BLaER1 treated with 17β-estradiol and CSF1 and Interleukin-3, amounts not matched to agents 10 nM and 100 nM (cell line): ENCODE data around the gene KATNB1.
"Not testable (repeated sequence)": the region's sequence is repeated elsewhere in the genome, so short reads cannot be mapped to it uniquely, and the experiment has no call there.

Experiments
- H3K27ac ChIP-seq, 11 experiments: shearing (Covaris generic); formaldehyde crosslinking; 2 replicates each; pipeline ENCODE4 v1.8.1; 2022
- H3K27me3 ChIP-seq, 11 experiments: shearing (Covaris generic); formaldehyde crosslinking; 2 replicates each; pipeline ENCODE4 v1.8.1; 2022
- H3K36me3 ChIP-seq, 11 experiments: shearing (Covaris generic); formaldehyde crosslinking; 2 replicates each; pipeline ENCODE4 v1.8.1; 2022
- H3K4me1 ChIP-seq, 10 experiments: shearing (Covaris generic); formaldehyde crosslinking; 2 replicates each; pipeline ENCODE4 v1.8.1; 2022
- H3K4me2 ChIP-seq, 11 experiments: shearing (Covaris generic); formaldehyde crosslinking; 2 replicates each; pipeline ENCODE4 v1.8.1; 2022
- H3K4me3 ChIP-seq, 10 experiments: shearing (Covaris generic); formaldehyde crosslinking; 2 replicates each; pipeline ENCODE4 v1.8.1; 2022
- H3K9ac ChIP-seq, 11 experiments: shearing (Covaris generic); formaldehyde crosslinking; 2 replicates each; pipeline ENCODE4 v1.8.1; 2022
- H3K9me3 ChIP-seq, 11 experiments: shearing (Covaris generic); formaldehyde crosslinking; replicated peaks in 1 of 11; 2 replicates each; pipeline ENCODE4 v1.8.1; 2022
- H4K20me1 ChIP-seq, 11 experiments: shearing (Covaris generic); formaldehyde crosslinking; 2 replicates each; pipeline ENCODE4 v1.8.1; 2022
- Cebpa-rat ChIP-seq, 11 experiments: shearing (Covaris generic); IDR thresholded peaks; 2 replicates each; pipeline ENCODE4 v1.8.1; 2022

Gene KATNB1

DNA sequence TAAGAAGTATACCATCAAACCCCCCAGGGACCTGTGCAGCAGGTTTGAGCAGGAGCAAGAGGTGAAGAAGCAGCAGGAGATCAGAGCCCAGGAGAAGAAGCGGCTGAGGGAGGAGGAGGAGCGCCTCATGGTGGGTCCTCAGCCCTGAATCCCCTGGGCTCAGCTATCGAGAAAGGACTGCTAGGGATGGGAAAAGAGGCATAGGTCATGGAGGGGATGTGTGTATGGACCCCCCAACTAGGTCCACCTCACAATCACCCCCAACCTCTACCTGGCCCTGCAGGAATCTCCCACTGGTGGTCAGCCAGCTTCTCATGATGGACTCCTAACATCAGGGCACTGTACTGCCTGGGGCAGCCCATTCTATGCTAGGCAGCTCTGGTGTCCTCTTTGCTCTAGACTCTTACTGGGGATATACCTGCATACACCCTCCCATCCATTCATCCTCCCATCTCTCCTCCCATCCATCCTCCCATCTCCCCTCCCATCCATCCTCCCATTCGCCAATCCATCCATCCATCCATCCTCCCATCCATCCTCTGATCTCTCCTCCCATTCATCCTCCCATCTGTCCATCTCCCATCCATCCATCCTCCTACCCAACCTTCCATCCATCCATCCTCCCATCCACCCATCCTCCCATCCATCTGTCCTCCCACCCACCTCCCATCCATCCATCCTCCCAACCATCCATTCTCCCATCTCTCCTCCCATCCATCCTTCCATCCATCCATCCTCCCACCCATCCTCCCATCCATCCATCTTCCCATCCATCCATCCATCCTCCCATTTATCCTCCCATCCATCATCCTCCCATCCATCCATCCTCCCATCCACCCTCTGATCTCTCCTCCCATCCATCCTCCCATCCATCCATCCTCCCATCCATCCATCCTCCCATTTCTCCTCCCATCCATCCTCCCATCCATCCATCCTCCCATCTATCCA is 30.4 kb upstream of the KATNB1 start:
- TF ChIP-seq Cebpa-rat (IDR thresholded peaks at IDR 0.05), result no peak
- no peak overlapping the region for H3K9ac ChIP-seq
- no peak overlapping the region for H3K27ac ChIP-seq
- H3K27me3 ChIP-seq, result no peaks in the 10 kb centered on the region
- H4K20me1 ChIP-seq, result no peaks in the 10 kb centered on the region
- no peak overlapping the region for H3K4me3 ChIP-seq
- H3K9me3 ChIP-seq, result 0 out of 22 replicates have a peak, but pooled peaks cover 0 to 7% (median 0%) of the 10 kb centered on the region in 11 experiments
- H3K4me1 ChIP-seq, result peaks cover 0 to 29% (median 5%) of the 10 kb centered on the region in 10 experiments; a peak in 8 of 20 replicates
- no peaks in the 10 kb centered on the region for H3K36me3 ChIP-seq
- no peak overlapping the region for H3K4me2 ChIP-seq

- Histone ChIP-seq H3K27me3 (no peaks in the 10 kb centered on the region), H3K4me2 (no peak overlapping the region), H3K4me3 (no peak overlapping the region), H3K27ac (no peak overlapping the region), H3K9me3 (0 out of 22 replicates have a peak, but pooled peaks cover 0 to 7% (median 0%) of the 10 kb centered on the region in 11 experiments), H3K4me1 (peaks cover 0 to 21% (median 3%) of the 10 kb centered on the region in 10 experiments; a peak in 6 of 20 replicates), H4K20me1 (no peaks in the 10 kb centered on the region), H3K36me3 (no peaks in the 10 kb centered on the region), H3K9ac (no peak overlapping the region)
- no peak for TF ChIP-seq Cebpa-rat (IDR thresholded peaks at IDR 0.05)
These were observed 28.9 kb upstream of the KATNB1 start for GRCh38 chr16:57706717-57707116.

- Histone ChIP-seq H3K4me2 (no peak overlapping the region), H4K20me1 (no peaks in the 10 kb centered on the region), H3K4me3 (no peak overlapping the region), H3K9me3 (0 out of 22 replicates have a peak, but pooled peaks cover 0 to 7% (median 0%) of the 10 kb centered on the region in 11 experiments), H3K27me3 (no peaks in the 10 kb centered on the region), H3K4me1 (peaks cover 0 to 21% (median 2%) of the 10 kb centered on the region in 10 experiments; a peak in 4 of 20 replicates), H3K9ac (no peak overlapping the region), H3K27ac (no peak overlapping the region), H3K36me3 (no peaks in the 10 kb centered on the region)
- no peak for TF ChIP-seq Cebpa-rat (IDR thresholded peaks at IDR 0.05)
These were observed 28.2 kb upstream of the KATNB1 start for GRCh38 chr16:57707331-57707730.

- H3K4me1 ChIP-seq, result peaks cover 0 to 21% (median 2%) of the 10 kb centered on the region in 10 experiments; a peak in 4 of 20 replicates
- H4K20me1 ChIP-seq, result no peaks in the 10 kb centered on the region
These were observed 27.4 kb upstream of the KATNB1 start for GRCh38 chr16:57708168-57708567.

DNA sequence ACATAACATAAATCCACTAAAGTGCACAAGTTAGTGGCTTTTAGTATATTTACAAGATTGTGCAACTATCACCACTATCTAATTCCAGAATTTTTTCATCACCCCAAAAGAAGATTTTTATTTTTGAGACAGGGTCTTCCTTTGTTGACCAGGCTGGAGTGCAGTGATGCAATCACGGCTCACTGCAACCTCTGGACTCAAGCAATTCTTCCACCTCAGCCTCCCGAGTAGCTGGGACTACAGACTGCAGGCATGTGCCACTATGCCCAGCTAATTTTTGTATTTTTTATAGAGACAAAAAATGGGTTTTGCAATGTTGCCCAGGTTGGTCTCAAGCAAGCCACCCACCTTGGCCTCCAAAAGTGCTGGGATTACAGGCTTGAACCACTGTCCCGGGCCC is 25.9 kb upstream of the KATNB1 start:
- H3K9ac ChIP-seq, result no peak overlapping the region
- peak in 4 of 11 experiments; percentile 25 to 40 (median 34); a peak in 2 of 22 replicates for TF ChIP-seq Cebpa-rat (IDR thresholded peaks at IDR 0.05)
- no peak overlapping the region for H3K27ac ChIP-seq
- H4K20me1 ChIP-seq, result no peaks in the 10 kb centered on the region
- no peaks in the 10 kb centered on the region for H3K27me3 ChIP-seq
- 0 out of 22 replicates have a peak, but pooled peaks cover 0 to 7% (median 0%) of the 10 kb centered on the region in 11 experiments for H3K9me3 ChIP-seq
- H3K4me3 ChIP-seq, result no peak overlapping the region
- no peaks in the 10 kb centered on the region for H3K36me3 ChIP-seq
- H3K4me1 ChIP-seq, result peaks cover 0 to 21% (median 2%) of the 10 kb centered on the region in 10 experiments; a peak in 4 of 20 replicates
- H3K4me2 ChIP-seq, result peak overlapping the region in 1 of 11 experiments; percentile 34; a peak in 1 of 22 replicates

More at GRCh38 chr16:57708168-57708567, 27.4 kb upstream of the KATNB1 start:
- no peak overlapping the region for H3K27ac ChIP-seq
- 0 out of 22 replicates have a peak, but pooled peaks cover 0 to 7% (median 0%) of the 10 kb centered on the region in 11 experiments for H3K9me3 ChIP-seq
- H3K9ac ChIP-seq, result no peak overlapping the region
- no peak for TF ChIP-seq Cebpa-rat (IDR thresholded peaks at IDR 0.05)
- no peak overlapping the region for H3K4me3 ChIP-seq
- no peaks in the 10 kb centered on the region for H3K36me3 ChIP-seq
- no peak overlapping the region for H3K4me2 ChIP-seq
- H3K27me3 ChIP-seq, result no peaks in the 10 kb centered on the region

- H3K9me3 ChIP-seq, result no peaks in the 10 kb centered on the region
- H4K20me1 ChIP-seq, result no peaks in the 10 kb centered on the region
- no peaks in the 10 kb centered on the region for H3K36me3 ChIP-seq
- no peak for TF ChIP-seq Cebpa-rat (IDR thresholded peaks at IDR 0.05)
- H3K4me1 ChIP-seq, result peaks cover 0 to 21% (median 2%) of the 10 kb centered on the region in 10 experiments; a peak in 4 of 20 replicates
- no peaks in the 10 kb centered on the region for H3K27me3 ChIP-seq
- H3K9ac ChIP-seq, result no peak overlapping the region
- H3K27ac ChIP-seq, result no peak overlapping the region
- no peak overlapping the region for H3K4me3 ChIP-seq
- no peak overlapping the region for H3K4me2 ChIP-seq
These were observed 24.2 kb upstream of the KATNB1 start for GRCh38 chr16:57711346-57711745.

DNA sequence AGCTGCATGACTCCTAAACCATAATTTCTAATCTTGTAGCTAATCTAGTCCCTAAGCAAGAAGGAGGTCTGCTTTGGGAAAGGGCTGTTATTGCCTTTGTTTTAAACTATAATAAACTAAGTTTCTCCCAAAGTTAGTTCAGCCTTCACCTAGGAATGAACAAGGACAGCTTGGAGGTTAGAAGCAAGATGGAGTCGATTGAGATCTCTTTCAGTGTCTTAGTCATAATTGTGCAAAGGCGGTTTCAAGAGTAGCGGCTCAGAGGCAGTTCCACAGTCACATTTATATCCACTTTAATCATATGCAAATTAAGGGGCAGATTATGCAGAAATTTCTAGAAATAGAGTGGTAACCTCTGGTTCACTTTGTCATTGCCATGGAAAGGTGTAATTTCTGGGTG is 23.6 kb upstream of the KATNB1 start:
- Histone ChIP-seq H3K4me2 (no peak overlapping the region), H4K20me1 (no peaks in the 10 kb centered on the region), H3K9me3 (no peaks in the 10 kb centered on the region), H3K27me3 (no peaks in the 10 kb centered on the region), H3K4me3 (no peak overlapping the region), H3K27ac (no peak overlapping the region), H3K4me1 (peaks cover 0 to 21% (median 2%) of the 10 kb centered on the region in 10 experiments; a peak in 4 of 20 replicates), H3K36me3 (no peaks in the 10 kb centered on the region), H3K9ac (no peak overlapping the region)
- TF ChIP-seq Cebpa-rat (IDR thresholded peaks at IDR 0.05), result no peak

GRCh38 chr16:57712569-57712968 is 23.0 kb upstream of the KATNB1 start:
- H3K4me1 ChIP-seq, result peaks cover 0 to 21% (median 2%) of the 10 kb centered on the region in 10 experiments; a peak in 4 of 20 replicates
- not testable (repeated sequence) for H3K9ac ChIP-seq, H3K36me3 ChIP-seq, H3K9me3 ChIP-seq, H3K4me2 ChIP-seq, H3K4me3 ChIP-seq, H3K27me3 ChIP-seq, H4K20me1 ChIP-seq, H3K27ac ChIP-seq

GRCh38 chr16:57713596-57713995 is 22.0 kb upstream of the KATNB1 start:
- H3K4me2 ChIP-seq, result no peak overlapping the region
- peaks cover 0 to 15% (median 1%) of the 10 kb centered on the region in 10 experiments; a peak in 3 of 20 replicates for H3K4me1 ChIP-seq
- H3K27ac ChIP-seq, result no peak overlapping the region
- no peaks in the 10 kb centered on the region for H3K36me3 ChIP-seq
- no peak overlapping the region for H3K9ac ChIP-seq
- TF ChIP-seq Cebpa-rat (IDR thresholded peaks at IDR 0.05), result no peak
- H4K20me1 ChIP-seq, result no peaks in the 10 kb centered on the region
- H3K4me3 ChIP-seq, result no peak overlapping the region
- no peaks in the 10 kb centered on the region for H3K9me3 ChIP-seq
- no peaks in the 10 kb centered on the region for H3K27me3 ChIP-seq
